Panc1 (cell line): Measurements from ENCODE around the gene FAAP20.

Source experiments
- CTCF ChIP-seq: fragments of 450-650 bp; IDR thresholded peaks from 2 replicates; pipeline ENCODE4 v1.5.1; 2017; ENCODE audit warnings: mild to moderate bottlenecking
- POLR2AphosphoS5 ChIP-seq: IDR thresholded peaks from 2 replicates; pipeline ENCODE4 v1.6.1; 2012; ENCODE audit warnings: mild to moderate bottlenecking, low read depth, low read length, moderate library complexity
- REST ChIP-seq, 2 experiments: IDR thresholded peaks; 2 replicates each; pipeline ENCODE4 v1.6.1; 2011 to 2012; ENCODE audit warnings: low read depth in 2 of 2, control low read depth in 1 of 2, low read length in 1 of 2, mild to moderate bottlenecking in 1 of 2, moderate library complexity in 1 of 2; ENCODE audit not compliant: insufficient read depth in 1 of 2
- SIN3A ChIP-seq: IDR thresholded peaks from 2 replicates; pipeline ENCODE4 v1.6.1; 2012; ENCODE audit warnings: low read depth, mild to moderate bottlenecking, low read length, moderate library complexity, borderline replicate concordance; ENCODE audit not compliant: insufficient read depth
- TCF7L2 ChIP-seq: IDR thresholded peaks from 2 replicates; pipeline ENCODE4 v1.6.1; 2011; ENCODE audit warnings: mild to moderate bottlenecking, low read depth, low read length, inconsistent platforms

GRCh38 chr1:2221271-2221670 lies 26.7 kb upstream of the FAAP20 start:
- no peak for TF ChIP-seq CTCF
- no peak for TF ChIP-seq TCF7L2
- no peak for TF ChIP-seq POLR2AphosphoS5
- TF ChIP-seq SIN3A = no peak
- no peak for TF ChIP-seq REST (IDR thresholded peaks at IDR 0.05; ENCODE audit: insufficient read depth in 1 of 2, low read depth in 2 of 2, low read length in 1 of 2)
